ENCODE measurements around the gene LRRC3.

Gene LRRC3

GRCh38 chr21:44466351-44466954 lies 11.1 kb downstream of the LRRC3 start:
- ChIA-PET POLR2A (no interaction called here), CTCF (no interaction called here)
- no peak for DNase-seq (ENCODE audit: extremely low spot score)
- TF ChIP-seq NFRKB (IDR thresholded peaks at IDR 0.05), result no peak
- TF ChIP-seq ARNT (IDR thresholded peaks at IDR 0.05), result no peak
- TF ChIP-seq FOXM1 (IDR thresholded peaks at IDR 0.05; ENCODE audit: borderline replicate concordance), result no peak
- TF ChIP-seq ZNF384 (IDR thresholded peaks at IDR 0.05), result no peak

- DNase-seq (ENCODE audit: extremely low spot score), result no peak
- TF ChIP-seq PKNOX1 (IDR thresholded peaks at IDR 0.05) (no peak), CTBP1 (IDR thresholded peaks at IDR 0.05; ENCODE audit: borderline replicate concordance) (no peak), NFRKB (IDR thresholded peaks at IDR 0.05) (no peak), FOXM1 (IDR thresholded peaks at IDR 0.05; ENCODE audit: borderline replicate concordance) (no peak), LEF1 (IDR thresholded peaks at IDR 0.05; ENCODE audit: borderline replicate concordance) (no peak), TARDBP (IDR thresholded peaks at IDR 0.05) (no peak), L3MBTL2 (conservative IDR thresholded peaks at IDR 0.05) (no peak), FOXK2 (IDR thresholded peaks at IDR 0.05) (no peak), SUZ12 (IDR thresholded peaks at IDR 0.05) (no peak), SP1 (IDR thresholded peaks at IDR 0.05) (no peak), BHLHE40 (IDR thresholded peaks at IDR 0.05; ENCODE audit: borderline replicate concordance) (no peak), FOXA1 (IDR thresholded peaks at IDR 0.05) (no peak), ARNT (IDR thresholded peaks at IDR 0.05) (no peak), HDGF (IDR thresholded peaks at IDR 0.05; ENCODE audit: borderline replicate concordance) (no peak), ELF4 (IDR thresholded peaks at IDR 0.05) (no peak), ZNF384 (IDR thresholded peaks at IDR 0.05) (no peak)
- ChIA-PET POLR2A (no interaction called here), CTCF (no interaction called here)
Measured at GRCh38 chr21:44466996-44467858, 11.9 kb downstream of the LRRC3 start.

- DNase-seq (ENCODE audit: extremely low spot score), result no peak
- TF ChIP-seq SUZ12 (IDR thresholded peaks at IDR 0.05) (no peak), TARDBP (IDR thresholded peaks at IDR 0.05) (no peak), ELF4 (IDR thresholded peaks at IDR 0.05) (no peak), PKNOX1 (IDR thresholded peaks at IDR 0.05) (no peak), SP1 (IDR thresholded peaks at IDR 0.05) (no peak), LEF1 (IDR thresholded peaks at IDR 0.05; ENCODE audit: borderline replicate concordance) (no peak), CTBP1 (IDR thresholded peaks at IDR 0.05; ENCODE audit: borderline replicate concordance) (no peak), ZNF384 (IDR thresholded peaks at IDR 0.05) (no peak), L3MBTL2 (conservative IDR thresholded peaks at IDR 0.05) (no peak), FOXM1 (IDR thresholded peaks at IDR 0.05; ENCODE audit: borderline replicate concordance) (no peak), HDGF (IDR thresholded peaks at IDR 0.05; ENCODE audit: borderline replicate concordance) (no peak), BHLHE40 (IDR thresholded peaks at IDR 0.05; ENCODE audit: borderline replicate concordance) (no peak), ARNT (IDR thresholded peaks at IDR 0.05) (no peak), FOXK2 (IDR thresholded peaks at IDR 0.05) (no peak), NFRKB (IDR thresholded peaks at IDR 0.05) (no peak), FOXA1 (IDR thresholded peaks at IDR 0.05) (no peak)
- ChIA-PET POLR2A (no interaction called here), CTCF (no interaction called here)
Measured at GRCh38 chr21:44467859-44468195, 12.5 kb downstream of the LRRC3 start.

- CTCF ChIA-PET, result interaction anchor here (1.2 kb wide), 1 partner anchor 322 kb away, joined by 3 read pairs; no protein-coding TSS in a partner anchor
- no peak for TF ChIP-seq SUZ12 (IDR thresholded peaks at IDR 0.05)
- TF ChIP-seq L3MBTL2 (conservative IDR thresholded peaks at IDR 0.05), result no peak
- TF ChIP-seq ELF4 (IDR thresholded peaks at IDR 0.05), result no peak
- no peak for TF ChIP-seq BHLHE40 (IDR thresholded peaks at IDR 0.05; ENCODE audit: borderline replicate concordance)
- TF ChIP-seq ZNF384 (IDR thresholded peaks at IDR 0.05), result no peak
- TF ChIP-seq PKNOX1 (IDR thresholded peaks at IDR 0.05), result no peak
- TF ChIP-seq LEF1 (IDR thresholded peaks at IDR 0.05; ENCODE audit: borderline replicate concordance), result no peak
- no peak for TF ChIP-seq FOXM1 (IDR thresholded peaks at IDR 0.05; ENCODE audit: borderline replicate concordance)
- no peak for TF ChIP-seq NFRKB (IDR thresholded peaks at IDR 0.05)
- no peak for TF ChIP-seq CTBP1 (IDR thresholded peaks at IDR 0.05; ENCODE audit: borderline replicate concordance)
- no peak for TF ChIP-seq TARDBP (IDR thresholded peaks at IDR 0.05)
- POLR2A ChIA-PET, result no interaction called here
- DNase-seq (ENCODE audit: extremely low spot score), result no peak
Measured at GRCh38 chr21:44471341-44471740, 16.0 kb downstream of the LRRC3 start.

GRCh38 chr21:44471996-44472395 lies 16.7 kb downstream of the LRRC3 start:
- TF ChIP-seq PKNOX1 (IDR thresholded peaks at IDR 0.05) (no peak), SP1 (IDR thresholded peaks at IDR 0.05) (no peak), HDGF (IDR thresholded peaks at IDR 0.05; ENCODE audit: borderline replicate concordance) (no peak), FOXM1 (IDR thresholded peaks at IDR 0.05; ENCODE audit: borderline replicate concordance) (no peak)
- ChIA-PET POLR2A (no interaction called here), CTCF (interaction anchor here (1.2 kb wide), 1 partner anchor 321 kb away, joined by 3 read pairs; no protein-coding TSS in a partner anchor)
- no peak for DNase-seq (ENCODE audit: extremely low spot score)
